Renal pelvis (tissue), 3 donors: ENCODE data around the gene SHPK. TPM values are rescaled to one million over a fixed set of nuclear protein-coding genes. Genes with fewer than 3 reads are reported as not detected.

ENCODE experiments used
- polyA plus RNA-seq, 3 donors: library from polyadenylated mRNA; unstranded; fragments of 120-200 nt; gene quantifications; one replicate each; pipeline ENCODE4 v1.2.1, GENCODE V29; 2013; ENCODE audit not compliant: insufficient read length in 3 of 3

SHPK gene
- polyA plus RNA-seq, 3 donors, result 13.6 to 20.8 (median 15.6) TPM

Other genes starting within 250 kb of the SHPK start
- 1 to 10 TPM in 1 of 3 donors, under 1 TPM in 2; 0.18 to 2.5 (median 0.71) TPM for gene OR3A2, start 249.9 kb downstream of the SHPK start, polyA plus RNA-seq
- gene OR1E1, start 237.8 kb downstream of the SHPK start, polyA plus RNA-seq, result under 1 TPM in 1 of 3 donors, not detected in 2; 0.06 TPM
- under 1 TPM; 0.03 to 0.12 (median 0.10) TPM for gene OR3A3, start 224.9 kb downstream of the SHPK start, polyA plus RNA-seq
- gene OR1E2, start 202.4 kb downstream of the SHPK start, polyA plus RNA-seq, result not detected
- under 1 TPM; 0.38 to 0.68 (median 0.41) TPM for gene SPATA22, start 164.4 kb downstream of the SHPK start, polyA plus RNA-seq
- 10 to 100 TPM; 19.1 to 36.5 (median 31.8) TPM for gene ASPA, start 160.3 kb downstream of the SHPK start, polyA plus RNA-seq
- gene TRPV3, start 78.4 kb downstream of the SHPK start, polyA plus RNA-seq, result 1 to 10 TPM in 2 of 3 donors, under 1 TPM in 1; 0.77 to 1.7 (median 1.4) TPM
- gene TRPV1, start 26.8 kb downstream of the SHPK start, polyA plus RNA-seq, result 10 to 100 TPM in 2 of 3 donors, 1 to 10 TPM in 1; 7.7 to 14.0 (median 10.3) TPM
- 10 to 100 TPM; 20.9 to 25.4 (median 24.5) TPM for gene CTNS, start 510 bp upstream of the SHPK start, polyA plus RNA-seq
- gene TAX1BP3, start 32.3 kb upstream of the SHPK start, polyA plus RNA-seq, result 100 to 1,000 TPM in 2 of 3 donors, 10 to 100 TPM in 1; 97.1 to 123 (median 109) TPM
- gene EMC6, start 32.6 kb upstream of the SHPK start, polyA plus RNA-seq, result 10 to 100 TPM; 28.5 to 39.8 (median 36.7) TPM
- 1 to 10 TPM; 1.3 to 2.0 (median 1.6) TPM for gene P2RX5, start 59.9 kb upstream of the SHPK start, polyA plus RNA-seq
- 1 to 10 TPM; 3.0 to 3.8 (median 3.2) TPM for gene HASPIN, start 87.7 kb upstream of the SHPK start, polyA plus RNA-seq
- 10 to 100 TPM; 38.2 to 46.5 (median 42.7) TPM for gene ITGAE, start 164.9 kb upstream of the SHPK start, polyA plus RNA-seq
- 100 to 1,000 TPM in 2 of 3 donors, 10 to 100 TPM in 1; 75.4 to 113 (median 112) TPM for gene NCBP3, start 210.0 kb upstream of the SHPK start, polyA plus RNA-seq